IMR-90 (cell line): Measurements from ENCODE around the gene GNAT1. TPM values are rescaled to one million over a fixed set of nuclear protein-coding genes. Genes with fewer than 3 reads are reported as not detected.

Experiments used
- ATAC-seq: fragments of 200-7000 bp; cut with Tn5 transposase; 2 replicates; pipeline ENCODE4 v1.9.1; 2020; ENCODE audit warnings: low read depth, mild to moderate bottlenecking, moderate library complexity
- BruUV-seq: library from RNA; stranded (reverse); fragments of 400-500 nt; replicated peaks from 2 replicates; lab custom pipeline; 2021; lab: Mats Ljungman, UMichigan
- CTCF ChIA-PET: fragments of 300-600 bp; formaldehyde crosslinking; extraction: SDS; loops from one replicate; lab custom pipeline; 2021; ENCODE audit warnings: antibody characterized with exemption; lab: Yijun Ruan, JAX
- POLR2A ChIA-PET: fragments of 300-600 bp; sonication (Branson Sonifier 250); formaldehyde crosslinking; loops from one replicate; lab custom pipeline; 2022; ENCODE audit warnings: antibody characterized with exemption; ENCODE audit not compliant: unreplicated experiment; lab: Charles Lee
- DNase-seq: peaks from one replicate; pipeline ENCODE4 v3.0.0; 2013
- H2AFZ ChIP-seq: replicated peaks from 2 replicates; pipeline ENCODE3; 2013; ENCODE audit warnings: low read length, mild to moderate bottlenecking; ENCODE audit not compliant: poor library complexity
- H2AK5ac ChIP-seq: 2 replicates; pipeline ENCODE4 v1.6.1; 2013; ENCODE audit warnings: low read depth, low read length, inconsistent platforms
- H2AK9ac ChIP-seq: replicated peaks from 2 replicates; pipeline ENCODE3; 2013; ENCODE audit warnings: mild to moderate bottlenecking, low read depth, low read length, moderate library complexity; ENCODE audit not compliant: poor library complexity
- H2BK120ac ChIP-seq: 2 replicates; pipeline ENCODE4 v1.6.1; 2013; ENCODE audit warnings: low read depth, low read length, inconsistent platforms
- H2BK15ac ChIP-seq: 3 replicates; pipeline ENCODE4 v1.6.1; 2013; ENCODE audit warnings: low read depth, low read length, inconsistent platforms
- H2BK20ac ChIP-seq: 2 replicates; pipeline ENCODE4 v1.6.1; 2013; ENCODE audit warnings: low read depth, mild to moderate bottlenecking, inconsistent platforms, low read length, moderate library complexity
- H2BK5ac ChIP-seq: 2 replicates; pipeline ENCODE4 v1.6.1; 2013; ENCODE audit warnings: mild to moderate bottlenecking, low read depth, low read length, inconsistent platforms; ENCODE audit not compliant: poor library complexity, severe bottlenecking
- H3K14ac ChIP-seq: replicated peaks from 2 replicates; pipeline ENCODE4 v1.6.1; 2013; ENCODE audit warnings: low read depth, low read length, inconsistent platforms
- H3K18ac ChIP-seq: 2 replicates; pipeline ENCODE4 v1.6.1; 2013; ENCODE audit warnings: low read depth, low read length, control low read depth
- H3K23ac ChIP-seq: 2 replicates; pipeline ENCODE4 v1.6.1; 2013; ENCODE audit warnings: low read depth, low read length, inconsistent platforms
- H3K27ac ChIP-seq: 2 replicates; pipeline ENCODE4 v1.5.1; 2013; ENCODE audit warnings: mild to moderate bottlenecking, control low read depth, low read length; ENCODE audit not compliant: insufficient read depth
- H3K27me3 ChIP-seq: 2 replicates; pipeline ENCODE4 v1.6.1; 2013; ENCODE audit warnings: low read length; ENCODE audit not compliant: control insufficient read depth, insufficient read depth
- H3K36me3 ChIP-seq: 2 replicates; pipeline ENCODE4 v1.6.1; 2013; ENCODE audit warnings: low read length, mixed read lengths; ENCODE audit not compliant: control insufficient read depth, insufficient read depth
- H3K4ac ChIP-seq: 2 replicates; pipeline ENCODE4 v1.6.1; 2013; ENCODE audit warnings: low read depth, low read length, inconsistent platforms
- H3K4me1 ChIP-seq: 2 replicates; pipeline ENCODE4 v1.6.1; 2013; ENCODE audit warnings: low read length, mixed read lengths; ENCODE audit not compliant: control insufficient read depth, insufficient read depth
- H3K4me2 ChIP-seq: 2 replicates; pipeline ENCODE4 v1.6.1; 2013; ENCODE audit warnings: low read depth, mild to moderate bottlenecking, control low read depth, low read length, moderate library complexity
- H3K4me3 ChIP-seq: 2 replicates; pipeline ENCODE4 v1.5.1; 2013; ENCODE audit warnings: low read depth, mild to moderate bottlenecking, control low read depth, low read length, moderate library complexity; ENCODE audit not compliant: insufficient read depth
- H3K56ac ChIP-seq: 2 replicates; pipeline ENCODE4 v1.6.1; 2013; ENCODE audit warnings: low read length, inconsistent platforms; ENCODE audit not compliant: insufficient read depth; ENCODE audit errors: extremely low read depth
- H3K79me1 ChIP-seq, 2 experiments: 2 replicates each; pipeline ENCODE4 v1.6.1; 2013; ENCODE audit warnings: low read length in 2 of 2, inconsistent platforms in 1 of 2, low read depth in 1 of 2
- H3K9ac ChIP-seq: 2 replicates; pipeline ENCODE4 v1.6.1; 2013; ENCODE audit warnings: low read depth, low read length, control low read depth
- H3K9me1 ChIP-seq: 2 replicates; pipeline ENCODE4 v1.6.1; 2013; ENCODE audit warnings: low read length, inconsistent platforms; ENCODE audit not compliant: insufficient read depth
- H3K9me3 ChIP-seq: 2 replicates; pipeline ENCODE4 v1.6.1; 2013; ENCODE audit warnings: low read length; ENCODE audit not compliant: control insufficient read depth, insufficient read depth
- H4K20me1 ChIP-seq: 2 replicates; pipeline ENCODE4 v1.6.1; 2013; ENCODE audit warnings: low read length, inconsistent platforms; ENCODE audit not compliant: insufficient read depth
- H4K5ac ChIP-seq: 2 replicates; pipeline ENCODE4 v1.6.1; 2013; ENCODE audit warnings: mild to moderate bottlenecking, low read depth, low read length, control low read depth
- H4K8ac ChIP-seq, 2 experiments: 2 replicates each; pipeline ENCODE4 v1.6.1; 2013; ENCODE audit warnings: low read depth in 2 of 2, low read length in 2 of 2, control low read depth in 1 of 2, inconsistent platforms in 1 of 2
- H4K91ac ChIP-seq: 2 replicates; pipeline ENCODE4 v1.6.1; 2013; ENCODE audit warnings: low read depth, low read length, inconsistent platforms; ENCODE audit not compliant: insufficient read depth
- BHLHE40 ChIP-seq: fragments of 150-350 bp; IDR thresholded peaks from 2 replicates; pipeline ENCODE4 v1.6.1; 2016; ENCODE audit warnings: mild to moderate bottlenecking, low read depth, low read length
- MAZ ChIP-seq: IDR thresholded peaks from 2 replicates; pipeline ENCODE4 v1.6.1; 2012; ENCODE audit warnings: low read depth, mild to moderate bottlenecking, low read length, improper control_type of control experiment, moderate library complexity, borderline replicate concordance
- MXI1 ChIP-seq: IDR thresholded peaks from 2 replicates; pipeline ENCODE4 v1.6.1; 2012; ENCODE audit warnings: low read depth, mild to moderate bottlenecking, low read length, moderate library complexity, borderline replicate concordance
- NFE2L2 ChIP-seq: fragments of 150-350 bp; IDR thresholded peaks from 2 replicates; pipeline ENCODE4 v1.6.1; 2016; ENCODE audit warnings: low read depth, mild to moderate bottlenecking, low read length
- RAD21 ChIP-seq: IDR thresholded peaks from 2 replicates; pipeline ENCODE4 v1.6.1; 2012; ENCODE audit warnings: low read length, improper control_type of control experiment
- RCOR1 ChIP-seq: IDR thresholded peaks from 2 replicates; pipeline ENCODE4 v1.6.1; 2012; ENCODE audit warnings: mild to moderate bottlenecking, low read length, improper control_type of control experiment; ENCODE audit not compliant: insufficient replicate concordance
- WGBS, 2 experiments: methylation state at CpG; one replicate each; pipeline versions ENCODE4 v1.1.5 to v1.1.7; 2013; ENCODE audit warnings: missing lambda C conversion rate in 2 of 2; ENCODE audit not compliant: insufficient read length in 1 of 2; ENCODE audit errors: extremely low coverage in 2 of 2; 5-methylcytosine and 5-hydroxymethylcytosine counted together
- dilution Hi-C: fragments of 300-500 bp; cut with HindIII; formaldehyde crosslinking; loops from one replicate; pipeline ENCODE4 v1.14.3; 2018; ENCODE audit warnings: low sequenced_read_pairs; ENCODE audit not compliant: unreplicated experiment
- in situ Hi-C: fragments of 300-500 bp; cut with MboI; formaldehyde crosslinking; loops from 3 replicates; pipeline ENCODE4 v1.14.3; 2019; ENCODE audit warnings: low sequenced_read_pairs, inconsistent platforms, mixed read lengths
- intact Hi-C: fragments of 100-400 bp; cut with micrococcal nuclease; formaldehyde crosslinking; loops from 2 replicates; pipeline ENCODE4 v1.10.0; 2022
- polyA plus RNA-seq, 3 experiments: library from polyadenylated mRNA; depleted of rRNA; stranded (reverse); fragments of >200 nt; gene quantifications; 2 replicates each; pipeline ENCODE4 v1.2.3, GENCODE V29; 2012; ENCODE audit warnings: low replicate concordance in 1 of 3
- total RNA-seq: library from RNA; depleted of rRNA; stranded (reverse); fragments of >200 nt; gene quantifications from 2 replicates; pipeline ENCODE4 v1.2.3, GENCODE V29; 2012
- TF ChIP-seq, protein P1 (sequence below): fragments of 150-350 bp; IDR thresholded peaks from 2 replicates; pipeline ENCODE4 v1.6.1; 2016; ENCODE audit warnings: low read depth, mild to moderate bottlenecking, low read length, moderate library complexity, borderline replicate concordance
- TF ChIP-seq, protein P2 (sequence below): conservative IDR thresholded peaks from 2 replicates; pipeline ENCODE4 v1.5.1; 2012; ENCODE audit warnings: mild to moderate bottlenecking, low read depth, low read length, improper control_type of control experiment

GNAT1 gene
- total and polyA plus RNA-seq, 2 of the 4 experiments (the other 2 are of a cell fraction), result not detected

DNA sequence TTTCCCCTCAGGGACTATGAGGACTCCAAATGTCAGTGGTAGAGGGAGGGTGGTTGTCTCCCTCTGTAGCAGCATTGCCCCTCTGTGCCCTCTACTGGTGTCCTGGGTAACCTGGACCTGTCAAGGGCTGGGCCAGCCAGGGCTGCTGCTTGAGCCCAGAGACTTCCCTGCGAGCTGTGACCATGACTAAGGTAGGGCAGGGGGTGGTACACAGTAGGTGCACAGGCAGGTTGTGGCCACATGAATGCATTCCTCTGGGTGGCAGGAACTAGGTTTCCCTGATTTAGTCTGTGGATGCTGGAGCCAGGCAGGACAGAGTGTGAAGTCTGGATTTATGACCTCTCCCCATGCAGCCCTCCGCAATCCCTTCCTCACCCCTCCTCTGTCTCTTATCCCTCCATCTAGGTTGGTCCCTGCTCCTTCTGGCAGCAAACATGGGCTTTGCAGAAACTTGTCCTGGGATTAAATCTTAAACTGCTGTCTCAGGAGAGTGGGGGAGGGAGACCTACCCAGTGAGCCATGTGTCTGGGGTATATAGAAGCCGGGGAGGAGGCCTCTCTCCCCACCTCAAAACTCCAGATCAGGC lies 45.0 kb upstream of the GNAT1 start:
- Histone ChIP-seq H3K27ac (no peak overlapping the region), H3K4me3 (no peak overlapping the region), H2BK20ac (no peak overlapping the region), H4K5ac (no peak overlapping the region), H3K79me1 (no peaks in the 10 kb centered on the region), H4K8ac (no peak overlapping the region), H2AK9ac (no peak overlapping the region), H3K36me3 (no peaks in the 10 kb centered on the region), H2BK120ac (no peak overlapping the region), H2BK5ac (no peak overlapping the region), H3K14ac (no peak overlapping the region), H3K9me1 (peaks cover 10% of the 10 kb centered on the region), H4K20me1 (no peaks in the 10 kb centered on the region), H3K9ac (no peak overlapping the region), H3K27me3 (no peaks in the 10 kb centered on the region), H4K91ac (no peak overlapping the region), H3K23ac (no peak overlapping the region), H2BK15ac (no peak overlapping the region), H3K18ac (no peak overlapping the region), H3K4me2 (no peak overlapping the region), H3K4ac (no peak overlapping the region), H2AFZ (no peak overlapping the region), H2AK5ac (no peak overlapping the region), H3K9me3 (no peaks in the 10 kb centered on the region), H3K56ac (no peak overlapping the region), H3K4me1 (peaks cover 8% of the 10 kb centered on the region)
- in situ Hi-C loops (no loop called here), dilution Hi-C loops (no loop called here), intact Hi-C loops (no loop called here)
- 80% methylated on average over 1 of the region's 3 CpGs; no CpG with 5 or more reads in 1 of the 2 experiments for WGBS, 2 experiments
- DNase-seq (no peak), ATAC-seq (no peak)
- TF ChIP-seq MXI1 (no peak), RCOR1 (no peak), NFE2L2 (no peak), MAZ (no peak), RAD21 (no peak), BHLHE40 (no peak)
- TF ChIP-seq, protein P1, sequence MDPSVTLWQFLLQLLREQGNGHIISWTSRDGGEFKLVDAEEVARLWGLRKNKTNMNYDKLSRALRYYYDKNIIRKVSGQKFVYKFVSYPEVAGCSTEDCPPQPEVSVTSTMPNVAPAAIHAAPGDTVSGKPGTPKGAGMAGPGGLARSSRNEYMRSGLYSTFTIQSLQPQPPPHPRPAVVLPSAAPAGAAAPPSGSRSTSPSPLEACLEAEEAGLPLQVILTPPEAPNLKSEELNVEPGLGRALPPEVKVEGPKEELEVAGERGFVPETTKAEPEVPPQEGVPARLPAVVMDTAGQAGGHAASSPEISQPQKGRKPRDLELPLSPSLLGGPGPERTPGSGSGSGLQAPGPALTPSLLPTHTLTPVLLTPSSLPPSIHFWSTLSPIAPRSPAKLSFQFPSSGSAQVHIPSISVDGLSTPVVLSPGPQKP, result no peak
- TF ChIP-seq, protein P2, sequence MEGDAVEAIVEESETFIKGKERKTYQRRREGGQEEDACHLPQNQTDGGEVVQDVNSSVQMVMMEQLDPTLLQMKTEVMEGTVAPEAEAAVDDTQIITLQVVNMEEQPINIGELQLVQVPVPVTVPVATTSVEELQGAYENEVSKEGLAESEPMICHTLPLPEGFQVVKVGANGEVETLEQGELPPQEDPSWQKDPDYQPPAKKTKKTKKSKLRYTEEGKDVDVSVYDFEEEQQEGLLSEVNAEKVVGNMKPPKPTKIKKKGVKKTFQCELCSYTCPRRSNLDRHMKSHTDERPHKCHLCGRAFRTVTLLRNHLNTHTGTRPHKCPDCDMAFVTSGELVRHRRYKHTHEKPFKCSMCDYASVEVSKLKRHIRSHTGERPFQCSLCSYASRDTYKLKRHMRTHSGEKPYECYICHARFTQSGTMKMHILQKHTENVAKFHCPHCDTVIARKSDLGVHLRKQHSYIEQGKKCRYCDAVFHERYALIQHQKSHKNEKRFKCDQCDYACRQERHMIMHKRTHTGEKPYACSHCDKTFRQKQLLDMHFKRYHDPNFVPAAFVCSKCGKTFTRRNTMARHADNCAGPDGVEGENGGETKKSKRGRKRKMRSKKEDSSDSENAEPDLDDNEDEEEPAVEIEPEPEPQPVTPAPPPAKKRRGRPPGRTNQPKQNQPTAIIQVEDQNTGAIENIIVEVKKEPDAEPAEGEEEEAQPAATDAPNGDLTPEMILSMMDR, result no peak
- BruUV-seq, result no TSS peak
- POLR2A ChIA-PET, result no interaction called here
- CTCF ChIA-PET, result no interaction called here
